HG03108 (cell line): ENCODE measurements around the gene DUXA.
"Not testable (repeated sequence)": the region's sequence is repeated elsewhere in the genome, so short reads cannot be mapped to it uniquely, and the experiment has no call there.

ENCODE experiments used
- ATAC-seq: cut with Tn5 transposase; IDR thresholded peaks from one replicate; pipeline ENCODE4 v1.9.1; 2021; ENCODE audit warnings: moderate library complexity; ENCODE audit not compliant: unreplicated experiment

Gene DUXA

GRCh38 chr19:57167385-57167784, at the start of gene DUXA:
TSS of gene DUXA (minus strand) at chr19:57167485. CDS start at chr19:57167443, 42 bp downstream.
- no peak for ATAC-seq

GRCh38 chr19:57212109-57212508, 44.8 kb upstream of the DUXA start:
- no peak for ATAC-seq

GRCh38 chr19:57210381-57210780, 43.1 kb upstream of the DUXA start:
- no peak for ATAC-seq

DNA sequence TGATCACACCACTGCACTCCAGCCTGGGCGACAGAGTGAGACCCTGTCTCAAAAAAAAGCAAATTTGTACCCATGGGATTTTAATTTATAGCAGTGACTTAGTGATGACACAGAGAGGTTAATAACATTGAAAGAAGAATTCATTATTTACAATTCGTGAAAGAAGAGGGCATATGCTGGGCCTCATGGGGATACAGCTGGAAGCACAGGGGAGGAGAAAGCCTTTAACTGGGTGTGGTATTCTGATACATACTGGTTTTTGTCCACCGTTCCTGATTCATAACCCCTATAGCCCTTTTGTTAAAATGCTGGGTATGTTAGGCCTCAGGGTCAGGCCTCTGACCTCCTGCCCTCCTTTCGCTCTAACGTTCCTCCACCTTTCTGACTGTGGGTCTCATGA, 34.9 kb upstream of the DUXA start:
- ATAC-seq, result no peak

DNA sequence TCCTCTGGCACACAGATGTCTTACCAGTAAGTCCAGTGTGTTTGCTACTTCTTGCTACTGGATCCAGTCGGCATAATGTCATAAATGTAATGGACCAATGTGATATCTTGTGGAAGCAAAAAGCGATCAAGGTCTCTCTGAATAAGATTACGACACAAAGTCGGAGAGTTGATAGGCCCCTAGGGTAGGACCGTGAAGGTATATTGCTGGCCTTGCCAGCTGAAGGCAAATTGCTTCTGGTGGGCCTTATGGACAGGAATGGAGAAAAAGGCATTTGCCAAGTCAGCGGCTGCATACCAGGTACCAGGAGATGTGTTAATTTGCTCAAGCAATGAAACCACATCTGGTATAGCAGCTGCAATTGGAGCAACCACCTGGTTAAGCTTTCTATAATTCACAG, 30.6 kb upstream of the DUXA start:
- not testable (repeated sequence) for ATAC-seq

- ATAC-seq, result no peak
Measured at GRCh38 chr19:57192993-57193392, 25.7 kb upstream of the DUXA start.

- ATAC-seq, result no peak
Measured at GRCh38 chr19:57192077-57192420, 24.8 kb upstream of the DUXA start.

GRCh38 chr19:57191141-57192076, 24.1 kb upstream of the DUXA start, which contains the start of gene ZNF264:
TSS of gene ZNF264 (plus strand) at chr19:57191500. CDS start at chr19:57191914, 414 bp downstream.
- ATAC-seq, result peak; percentile 95

GRCh38 chr19:57190301-57190700, 23.0 kb upstream of the DUXA start:
- ATAC-seq, result no peak

- no peak for ATAC-seq
Measured at GRCh38 chr19:57171551-57172081, 4.3 kb upstream of the DUXA start.

DNA sequence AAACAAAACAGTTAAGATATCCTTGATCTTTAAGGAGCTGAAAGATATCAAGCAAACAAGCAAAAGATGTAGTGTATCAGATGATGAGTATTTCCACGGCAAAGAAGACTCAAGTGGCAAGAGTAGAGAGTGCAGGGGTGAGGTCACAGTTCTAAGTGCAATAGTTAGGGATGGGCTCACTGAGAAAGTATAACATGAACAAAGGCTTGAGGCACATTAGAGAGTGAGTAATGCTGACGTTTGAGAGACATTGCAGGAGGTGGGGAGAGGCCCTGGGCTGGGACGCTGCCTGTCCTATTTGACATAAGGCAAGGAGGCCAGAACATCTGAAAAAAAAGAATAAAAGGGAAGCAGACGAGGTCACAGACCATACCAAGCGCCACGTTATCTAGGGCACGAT, 1.4 kb downstream of the DUXA start:
- no peak for ATAC-seq

DNA sequence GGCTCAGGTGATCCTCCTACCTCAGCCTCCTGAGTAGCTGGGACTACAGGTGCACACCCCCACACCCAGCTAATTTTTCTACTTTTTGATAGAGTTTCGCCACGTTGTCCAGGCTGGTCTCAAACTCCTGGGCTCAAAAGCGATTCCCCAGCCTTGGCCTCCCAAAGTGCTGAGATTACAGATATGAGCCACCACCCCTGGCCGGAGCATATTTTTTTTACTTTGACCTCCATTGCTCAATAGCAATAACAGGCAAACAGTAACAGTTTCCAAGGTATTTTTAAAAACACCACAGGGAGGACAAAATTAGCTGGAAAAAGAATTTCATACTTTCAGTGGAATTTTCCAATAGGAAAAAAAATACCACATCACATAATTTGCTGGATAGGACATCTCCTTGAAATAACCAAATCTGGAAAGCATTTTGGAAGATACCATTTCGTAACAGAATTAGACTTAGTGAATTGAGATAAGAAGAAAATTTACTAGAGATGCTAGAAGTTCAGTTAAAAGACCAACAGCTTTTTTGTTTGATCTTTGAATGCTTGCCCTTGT, 5.2 kb downstream of the DUXA start:
- no peak for ATAC-seq

- no peak for ATAC-seq
Measured at GRCh38 chr19:57152921-57153320, 14.4 kb downstream of the DUXA start.

GRCh38 chr19:57141699-57142098, 25.6 kb downstream of the DUXA start:
- ATAC-seq, result no peak

DNA sequence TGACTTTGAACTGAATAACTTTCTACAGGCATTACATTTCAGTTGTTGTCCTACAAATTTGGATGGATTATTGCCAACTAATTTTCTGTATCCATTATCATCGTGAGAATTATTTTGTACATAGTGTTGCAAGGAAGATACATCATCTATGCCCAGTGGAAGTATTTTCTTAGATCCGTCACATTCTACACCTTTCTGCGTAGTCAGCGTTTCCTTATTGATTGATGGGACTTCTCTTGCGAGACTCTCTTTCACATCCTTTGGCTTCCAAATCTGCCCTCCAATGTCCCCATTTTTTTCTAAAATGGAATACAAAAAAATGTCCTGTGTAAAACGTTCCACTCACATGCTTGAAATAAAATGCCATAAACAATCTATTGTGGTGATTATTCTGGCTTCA, 31.5 kb downstream of the DUXA start:
- no peak for ATAC-seq

DNA sequence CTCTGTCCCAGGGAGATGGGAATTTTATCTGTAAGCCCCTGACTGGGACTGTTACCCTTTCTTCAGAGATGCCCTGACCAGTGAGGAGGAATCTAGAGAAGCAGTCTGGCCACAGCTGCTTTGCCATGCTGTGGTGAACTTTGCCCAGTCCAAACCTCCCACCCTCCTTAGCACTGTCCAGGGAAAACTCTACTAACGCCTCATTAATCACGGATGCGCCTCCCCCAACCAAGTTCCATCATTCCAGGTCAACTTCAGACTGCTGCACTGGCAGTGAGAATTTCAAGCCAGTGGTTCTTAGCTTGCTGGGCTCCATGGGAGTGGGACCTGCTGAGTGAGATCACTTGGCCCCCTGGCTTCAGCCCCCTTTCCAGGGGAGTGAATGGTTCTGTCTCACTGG, 39.9 kb downstream of the DUXA start:
- not testable (repeated sequence) for ATAC-seq

- no peak for ATAC-seq
Measured at GRCh38 chr19:57123882-57124281, 43.4 kb downstream of the DUXA start.

GRCh38 chr19:57118848-57119247, 48.4 kb downstream of the DUXA start:
- no peak for ATAC-seq

DNA sequence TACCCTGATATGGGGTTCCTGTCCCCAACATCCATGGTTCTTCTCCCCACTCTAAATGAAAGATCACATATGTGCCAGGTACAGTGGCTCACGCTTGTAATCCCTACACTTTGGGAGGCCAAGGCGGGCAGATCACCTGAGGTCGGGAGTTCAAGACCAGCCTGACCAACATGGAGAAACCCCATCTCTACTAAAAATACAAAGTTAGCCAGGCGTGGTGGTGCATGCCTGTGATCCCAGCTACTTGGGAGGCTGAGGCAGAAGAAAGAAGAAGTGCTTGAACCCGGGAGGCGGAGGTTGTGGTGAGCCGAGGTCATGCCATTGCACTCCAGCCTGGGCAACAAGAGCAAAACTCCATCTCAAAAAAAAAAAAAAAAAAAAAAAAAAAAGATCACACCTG, 53.8 kb downstream of the DUXA start:
- not testable (repeated sequence) for ATAC-seq

GRCh38 chr19:57111329-57111644, 56.0 kb downstream of the DUXA start:
- ATAC-seq, result no peak

DNA sequence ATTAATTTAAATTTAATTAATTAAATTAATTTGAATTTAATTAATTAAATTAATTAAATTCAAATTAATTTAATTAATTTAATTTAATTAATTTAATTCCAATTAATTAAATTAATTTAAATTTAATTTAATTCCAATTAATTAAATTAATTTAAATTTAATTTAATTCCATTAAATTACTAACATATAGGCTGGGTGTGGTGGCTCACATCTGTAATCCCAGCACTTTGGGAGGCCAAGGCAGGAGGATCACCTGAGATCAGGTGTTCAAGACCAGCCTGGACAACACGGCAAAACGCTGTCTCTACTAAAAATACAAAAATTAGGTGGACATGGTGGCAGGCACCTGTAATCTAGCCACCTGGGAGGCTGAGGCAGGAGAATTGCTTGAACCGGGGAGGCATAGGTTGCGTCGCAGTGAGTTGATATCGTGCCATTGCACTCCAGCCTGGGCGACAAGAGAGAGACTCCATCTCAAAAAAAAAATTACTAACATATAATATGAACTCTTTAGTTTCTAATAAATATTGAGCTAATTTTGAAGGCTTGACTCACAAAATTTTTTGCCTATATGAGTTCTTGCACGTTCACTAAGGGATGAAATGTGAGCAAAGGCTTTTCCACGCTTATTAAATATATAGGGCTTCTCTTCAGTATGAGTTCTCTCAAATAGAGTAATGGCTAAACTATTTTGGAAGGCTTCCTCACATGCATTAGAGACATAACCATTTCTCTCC, 56.5 kb downstream of the DUXA start:
- ATAC-seq, result no peak
